Testis (tissue), 3 donors: Measurements from ENCODE around the gene MFGE8. TPM values are rescaled to one million over a fixed set of nuclear protein-coding genes. Genes with fewer than 3 reads are reported as not detected.
"Not testable (repeated sequence)": the region's sequence is repeated elsewhere in the genome, so short reads cannot be mapped to it uniquely, and the experiment has no call there.

Experiments
- DNase-seq: peaks from one replicate; pipeline ENCODE4 v3.0.0-alpha.2; 2019
- H3K27ac ChIP-seq, 2 donors: fragments of 200-600 bp; sonication (generic); one replicate each; pipeline ENCODE4 v1.5.1; 2019
- H3K27me3 ChIP-seq: fragments of 200-600 bp; sonication (generic); one replicate; pipeline ENCODE4 v1.5.1; 2019
- H3K36me3 ChIP-seq: fragments of 200-600 bp; sonication (generic); one replicate; pipeline ENCODE4 v1.5.1; 2017; ENCODE audit warnings: low read depth; ENCODE audit errors: missing control alignments
- H3K4me1 ChIP-seq: fragments of 200-600 bp; sonication (generic); one replicate; pipeline ENCODE4 v1.5.1; 2019
- H3K4me3 ChIP-seq, 2 donors: fragments of 200-600 bp; sonication (generic); one replicate each; pipeline ENCODE4 v1.5.1; 2017 to 2019
- H3K9me3 ChIP-seq: fragments of 200-600 bp; sonication (generic); one replicate; pipeline ENCODE4 v1.5.1; 2017
- CTCF ChIP-seq, 3 experiments: fragments of 450-650 bp in 2 of 3; fragments of 200-600 bp in 1 of 3; sonication (generic) in 1 of 3; IDR thresholded peaks; one replicate each; pipeline ENCODE4 v1.5.1; 2016 to 2019; ENCODE audit warnings: antibody characterized with exemption in 3 of 3, mild to moderate bottlenecking in 2 of 3, moderate library complexity in 1 of 3
- POLR2A ChIP-seq: fragments of 450-650 bp; IDR thresholded peaks from one replicate; pipeline ENCODE4 v1.6.1; 2017; ENCODE audit warnings: antibody characterized with exemption, mild to moderate bottlenecking, moderate library complexity
- WGBS, 2 donors: methylation state at CpG; one replicate each; pipeline ENCODE4 v1.1.5; 2018; 5-methylcytosine and 5-hydroxymethylcytosine counted together
- intact Hi-C: fragments of 100-400 bp; cut with DNase I; formaldehyde crosslinking; loops from one replicate; pipeline ENCODE4 v1.15.1; 2023; ENCODE audit warnings: low total_unique reads
- polyA plus RNA-seq: library from polyadenylated mRNA; stranded (reverse); fragments of 350-450 nt; fragmentation: Illumina TruSeq; extraction: RNeasy Lipid Tissue Mini Kit (QIAGEN cat#74804); gene quantifications from one replicate; pipeline ENCODE4 v1.2.3, GENCODE V29; 2014; ENCODE audit warnings: low read depth, low replicate concordance; ENCODE audit not compliant: insufficient read depth
- total RNA-seq, 2 donors: library from RNA; depleted of rRNA; stranded (reverse); fragments of >200 nt; gene quantifications; one replicate each; pipeline ENCODE4 v1.2.3, GENCODE V29; 2016

Gene MFGE8
- total and polyA plus RNA-seq, 3 donors from 2014 or later = 137 to 260 (median 163) TPM

- no peaks in the 10 kb centered on the region for H3K27me3 ChIP-seq
- intact Hi-C loops = no loop called here
- 82 to 91% methylated on average over 2 of the region's 2 CpGs for WGBS, 2 donors
- no peak overlapping the region for H3K4me3 ChIP-seq
- H3K9me3 ChIP-seq = no peaks in the 10 kb centered on the region
- H3K4me1 ChIP-seq = no peaks in the 10 kb centered on the region
- no peak for TF ChIP-seq POLR2A
- no peaks in the 10 kb centered on the region for H3K36me3 ChIP-seq
- no peak overlapping the region for H3K27ac ChIP-seq
- DNase-seq = no peak
Measured at GRCh38 chr15:88939486-88939806, 26.3 kb upstream of the MFGE8 start.

GRCh38 chr15:88938802-88939485 lies 25.8 kb upstream of the MFGE8 start:
- Histone ChIP-seq H3K27ac (no peak overlapping the region), H3K9me3 (no peaks in the 10 kb centered on the region), H3K36me3 (no peaks in the 10 kb centered on the region), H3K4me1 (no peaks in the 10 kb centered on the region), H3K4me3 (no peak overlapping the region), H3K27me3 (no peaks in the 10 kb centered on the region)
- intact Hi-C loops = no loop called here
- WGBS, 2 donors = 92 to 93% methylated on average over 15 of the region's 15 CpGs
- no peak for DNase-seq
- TF ChIP-seq POLR2A (no peak), CTCF (IDR thresholded peaks at IDR 0.05) (no peak)

- H3K27ac ChIP-seq, H3K36me3 ChIP-seq, DNase-seq, H3K9me3 ChIP-seq, H3K4me3 ChIP-seq, H3K4me1 ChIP-seq, intact Hi-C loops, H3K27me3 ChIP-seq: not testable (repeated sequence)
- WGBS, 2 donors = 73 to 83% methylated on average over 4 of the region's 4 CpGs
Measured at GRCh38 chr15:88934449-88934848, 21.3 kb upstream of the MFGE8 start.

- Histone ChIP-seq H3K27me3 (no peaks in the 10 kb centered on the region), H3K9me3 (no peaks in the 10 kb centered on the region), H3K27ac (no peak overlapping the region), H3K36me3 (no peaks in the 10 kb centered on the region), H3K4me1 (no peaks in the 10 kb centered on the region), H3K4me3 (no peak overlapping the region)
- DNase-seq = no peak
- WGBS, 2 donors = 58 to 63% methylated on average over 1 of the region's 1 CpG
- intact Hi-C loops = no loop called here
- TF ChIP-seq POLR2A (no peak), CTCF (IDR thresholded peaks at IDR 0.05) (no peak)
Measured at GRCh38 chr15:88932875-88933330, 19.7 kb upstream of the MFGE8 start.

GRCh38 chr15:88932271-88932874 lies 19.2 kb upstream of the MFGE8 start:
- intact Hi-C loops = no loop called here
- no peaks in the 10 kb centered on the region for H3K27me3 ChIP-seq
- WGBS, 2 donors = 41 to 52% methylated on average over 4 of the region's 4 CpGs
- DNase-seq = no peak
- H3K4me3 ChIP-seq = no peak overlapping the region
- H3K4me1 ChIP-seq = no peaks in the 10 kb centered on the region
- H3K27ac ChIP-seq = no peak overlapping the region
- H3K9me3 ChIP-seq = no peaks in the 10 kb centered on the region
- no peak for TF ChIP-seq POLR2A
- TF ChIP-seq CTCF (IDR thresholded peaks at IDR 0.05) = no peak
- H3K36me3 ChIP-seq = no peaks in the 10 kb centered on the region

GRCh38 chr15:88930579-88930978 lies 17.4 kb upstream of the MFGE8 start:
- no peak for DNase-seq
- H3K36me3 ChIP-seq = no peaks in the 10 kb centered on the region
- TF ChIP-seq CTCF (IDR thresholded peaks at IDR 0.05) (no peak), POLR2A (no peak)
- H3K27me3 ChIP-seq = no peaks in the 10 kb centered on the region
- 98 to 100% methylated on average over 2 of the region's 2 CpGs for WGBS, 2 donors
- no peaks in the 10 kb centered on the region for H3K4me1 ChIP-seq
- intact Hi-C loops = no loop called here
- no peak overlapping the region for H3K4me3 ChIP-seq
- no peak overlapping the region for H3K27ac ChIP-seq
- no peaks in the 10 kb centered on the region for H3K9me3 ChIP-seq

- H3K4me3 ChIP-seq, H3K9me3 ChIP-seq, H3K27ac ChIP-seq, H3K4me1 ChIP-seq, H3K36me3 ChIP-seq, H3K27me3 ChIP-seq, DNase-seq, intact Hi-C loops: not testable (repeated sequence)
- WGBS, 2 donors = 88 to 90% methylated on average over 3 of the region's 3 CpGs
Measured at GRCh38 chr15:88929358-88930098, 16.3 kb upstream of the MFGE8 start.

GRCh38 chr15:88928192-88928591 lies 15.0 kb upstream of the MFGE8 start:
- DNase-seq, H3K9me3 ChIP-seq, intact Hi-C loops, H3K4me3 ChIP-seq, H3K36me3 ChIP-seq, H3K4me1 ChIP-seq, H3K27me3 ChIP-seq, H3K27ac ChIP-seq: not testable (repeated sequence)
